Measurements from ENCODE around the gene MGAT4D. TPM values are rescaled to one million over a fixed set of nuclear protein-coding genes. Genes with fewer than 3 reads are reported as not detected.
A peak's percentile ranks its signal among the peaks of the same experiment; 100 is the strongest.

Gene MGAT4D
- total and polyA plus RNA-seq, 2 experiments from 2014 or later = not detected

GRCh38 chr4:140427106-140427918 is 70.8 kb downstream of the MGAT4D start, which contains the start of gene CLGN (continued):
- TF ChIP-seq CREB1 (CRISPR knock-in tag; IDR thresholded peaks at IDR 0.05; ENCODE audit: low read depth) (peak; percentile 48; the same call in 1 of the 2 replicates), POLR2AphosphoS5 (IDR thresholded peaks at IDR 0.05; ENCODE audit: low read depth) (peak; percentile 74), ZNF462 (CRISPR knock-in tag; IDR thresholded peaks at IDR 0.05) (no peak), EZH2 (IDR thresholded peaks at IDR 0.05; ENCODE audit: low read depth, unreplicated experiment) (no peak)

- Histone ChIP-seq H3K4me1 (ENCODE audit: insufficient read depth) (no peaks in the 10 kb centered on the region; the same call in 1 of the 2 replicates), H3K9me2 (ENCODE audit: insufficient read depth) (no peaks in the 10 kb centered on the region), H3F3A (replicated peaks; ENCODE audit: low read depth) (no peaks in the 10 kb centered on the region), H3K27ac (ENCODE audit: low read depth) (no peak overlapping the region), H3K27me3 (ENCODE audit: insufficient read depth) (no peaks in the 10 kb centered on the region), H2AFZ (peak overlapping the region; percentile 98), H3K79me2 (replicated peaks; ENCODE audit: insufficient read depth) (no peaks in the 10 kb centered on the region), H3K36me3 (ENCODE audit: insufficient read depth) (no peaks in the 10 kb centered on the region), H3K4me3 (peak overlapping the region; percentile 80), H3K4me2 (peak overlapping the region; percentile 81), H4K20me1 (replicated peaks; ENCODE audit: insufficient read depth) (no peaks in the 10 kb centered on the region)
- TF ChIP-seq STAT1 (IDR thresholded peaks at IDR 0.05; ENCODE audit: unreplicated experiment) (no peak), CTCF (conservative IDR thresholded peaks at IDR 0.05; ENCODE audit: low read depth in 2 of 2) (peak in 1 of 2 experiments; percentile 27; a peak in 2 of 4 replicates), ZNF114 (CRISPR knock-in tag; IDR thresholded peaks at IDR 0.05) (no peak), ETS1 (IDR thresholded peaks at IDR 0.05) (no peak), ZNF331 (CRISPR knock-in tag; IDR thresholded peaks at IDR 0.05; ENCODE audit: low read depth) (no peak), EZH2phosphoT487 (IDR thresholded peaks at IDR 0.05; ENCODE audit: unreplicated experiment) (no peak), POLR2AphosphoS5 (IDR thresholded peaks at IDR 0.05; ENCODE audit: low read depth) (no peak)
- peaks cover 9% of the 10 kb centered on the region; the same call in 2 of the 3 replicates for H3K4me1 Mint-ChIP-seq
- H3K27ac Mint-ChIP-seq = no peak overlapping the region
- no peaks in the 10 kb centered on the region for H3K27me3 Mint-ChIP-seq (ENCODE audit: insufficient read depth, low read depth, poor library complexity)
- peak; percentile 66 for ATAC-seq
- no peaks in the 10 kb centered on the region for H3K9me3 Mint-ChIP-seq
- peak overlapping the region; percentile 83 for H3K4me3 Mint-ChIP-seq
- H3K36me3 Mint-ChIP-seq (ENCODE audit: low read depth) = no peaks in the 10 kb centered on the region
- peak; percentile 59 for DNase-seq (ENCODE audit: low spot score)
Measured at GRCh38 chr4:140426610-140427105, 71.4 kb downstream of the MGAT4D start.

Measured in GM23338 (cell line).